GM13977 (cell line): Measurements from ENCODE around the gene PLXNA3.
"Not testable (repeated sequence)": the region's sequence is repeated elsewhere in the genome, so short reads cannot be mapped to it uniquely, and the experiment has no call there.

Experiments used
- DNase-seq: peaks from one replicate; pipeline ENCODE4 v3.0.0; 2012; ENCODE audit warnings: low spot score
- in situ Hi-C: fragments of 300-500 bp; cut with MboI; formaldehyde crosslinking; loops from one replicate; pipeline ENCODE4 v1.12.0; 2022; ENCODE audit warnings: low sequenced_read_pairs, low pct_unique_long_range_greater_than_20kb, mixed read lengths, inconsistent platforms; ENCODE audit not compliant: unreplicated experiment
- TF ChIP-seq, protein P1 (sequence below): IDR thresholded peaks from 2 replicates; pipeline ENCODE4 v1.5.1; 2012; ENCODE audit warnings: mild to moderate bottlenecking, control low read depth; ENCODE audit not compliant: insufficient read depth; ENCODE audit errors: extremely low read depth, missing control alignments

Gene PLXNA3

DNA sequence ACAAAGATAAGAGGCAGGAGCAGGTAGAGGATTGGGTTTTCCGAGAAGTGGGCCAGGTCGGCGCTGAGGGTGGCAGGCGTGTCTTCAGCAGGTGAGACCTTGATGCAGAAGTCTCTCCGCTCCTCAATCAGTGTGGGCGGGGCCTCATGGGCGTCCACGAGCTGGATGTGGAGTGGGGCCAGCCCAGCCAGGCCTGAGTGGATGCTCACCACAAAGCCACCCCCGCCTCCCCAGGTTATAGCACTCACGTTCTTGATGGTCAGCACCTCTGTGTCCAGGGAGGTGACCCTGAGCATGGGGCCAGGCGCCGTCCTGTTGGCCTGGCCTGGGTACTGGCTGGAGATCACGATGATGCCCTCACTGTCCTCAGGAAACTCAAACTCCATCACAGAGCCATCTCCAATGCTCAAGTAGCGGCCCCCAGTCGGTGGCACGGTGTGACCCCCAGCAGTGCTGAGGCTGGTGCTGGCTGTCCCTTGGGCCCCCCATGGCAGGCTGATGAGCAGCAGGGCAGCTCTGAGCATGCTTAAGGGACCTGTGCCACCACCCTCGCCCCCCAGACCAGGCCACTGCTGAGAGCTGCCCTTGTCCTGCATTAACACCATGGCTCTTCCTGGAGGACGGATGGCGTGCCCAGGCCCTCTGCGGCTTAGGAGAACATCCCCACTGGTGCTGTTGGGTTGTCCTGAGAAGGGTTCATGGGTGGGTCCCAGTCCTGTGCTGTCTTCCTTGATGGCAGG is 30.4 kb downstream of the PLXNA3 start:
- TF ChIP-seq, protein P1, sequence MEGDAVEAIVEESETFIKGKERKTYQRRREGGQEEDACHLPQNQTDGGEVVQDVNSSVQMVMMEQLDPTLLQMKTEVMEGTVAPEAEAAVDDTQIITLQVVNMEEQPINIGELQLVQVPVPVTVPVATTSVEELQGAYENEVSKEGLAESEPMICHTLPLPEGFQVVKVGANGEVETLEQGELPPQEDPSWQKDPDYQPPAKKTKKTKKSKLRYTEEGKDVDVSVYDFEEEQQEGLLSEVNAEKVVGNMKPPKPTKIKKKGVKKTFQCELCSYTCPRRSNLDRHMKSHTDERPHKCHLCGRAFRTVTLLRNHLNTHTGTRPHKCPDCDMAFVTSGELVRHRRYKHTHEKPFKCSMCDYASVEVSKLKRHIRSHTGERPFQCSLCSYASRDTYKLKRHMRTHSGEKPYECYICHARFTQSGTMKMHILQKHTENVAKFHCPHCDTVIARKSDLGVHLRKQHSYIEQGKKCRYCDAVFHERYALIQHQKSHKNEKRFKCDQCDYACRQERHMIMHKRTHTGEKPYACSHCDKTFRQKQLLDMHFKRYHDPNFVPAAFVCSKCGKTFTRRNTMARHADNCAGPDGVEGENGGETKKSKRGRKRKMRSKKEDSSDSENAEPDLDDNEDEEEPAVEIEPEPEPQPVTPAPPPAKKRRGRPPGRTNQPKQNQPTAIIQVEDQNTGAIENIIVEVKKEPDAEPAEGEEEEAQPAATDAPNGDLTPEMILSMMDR: no peak
- in situ Hi-C loops: no loop called here
- no peak for DNase-seq

DNA sequence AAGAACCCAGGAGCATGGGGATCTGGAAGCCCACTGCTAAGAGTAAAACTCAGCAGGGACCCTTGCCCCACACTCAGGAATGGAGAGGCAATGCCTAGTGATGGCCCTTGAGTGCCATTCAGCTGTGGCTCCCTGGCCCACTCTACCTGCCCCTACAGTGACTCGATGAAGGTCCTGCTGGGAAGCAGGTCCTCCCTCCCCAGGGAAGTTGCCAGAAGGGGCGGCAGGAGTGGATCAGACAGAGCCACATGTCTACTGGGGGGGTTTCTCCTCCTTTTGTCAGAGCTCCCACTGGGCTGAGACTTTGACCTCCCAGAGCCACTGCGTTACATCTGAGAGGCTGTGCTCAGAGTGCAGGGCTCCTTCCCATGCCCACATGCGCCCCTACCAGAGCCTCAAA is 31.1 kb downstream of the PLXNA3 start:
- DNase-seq: no peak

DNA sequence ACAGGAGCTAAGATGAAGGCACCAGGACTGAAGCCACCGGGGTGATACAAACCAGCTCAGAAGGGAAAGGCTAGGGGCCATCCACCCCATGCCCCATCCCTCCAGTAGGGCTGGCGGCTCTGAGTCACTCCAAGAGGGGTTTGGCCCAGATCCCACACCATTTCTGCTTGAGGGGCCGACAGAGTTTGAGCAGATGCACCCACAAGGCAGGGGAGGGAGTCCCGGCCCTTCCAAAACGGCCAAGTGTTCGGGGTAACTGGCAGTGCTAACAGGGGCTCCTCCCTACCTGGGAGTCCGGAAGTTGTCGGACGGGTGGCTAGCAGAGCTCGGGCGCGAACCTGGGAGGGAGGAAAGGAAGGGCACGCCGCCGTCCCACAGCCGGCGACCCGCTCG is 31.9 kb downstream of the PLXNA3 start:
- TF ChIP-seq, protein P1: no peak
- DNase-seq: no peak
- in situ Hi-C loops: no loop called here

More for the DNA sequence above, 31.1 kb downstream of the PLXNA3 start:
- TF ChIP-seq, protein P1: no peak
- in situ Hi-C loops: no loop called here

DNA sequence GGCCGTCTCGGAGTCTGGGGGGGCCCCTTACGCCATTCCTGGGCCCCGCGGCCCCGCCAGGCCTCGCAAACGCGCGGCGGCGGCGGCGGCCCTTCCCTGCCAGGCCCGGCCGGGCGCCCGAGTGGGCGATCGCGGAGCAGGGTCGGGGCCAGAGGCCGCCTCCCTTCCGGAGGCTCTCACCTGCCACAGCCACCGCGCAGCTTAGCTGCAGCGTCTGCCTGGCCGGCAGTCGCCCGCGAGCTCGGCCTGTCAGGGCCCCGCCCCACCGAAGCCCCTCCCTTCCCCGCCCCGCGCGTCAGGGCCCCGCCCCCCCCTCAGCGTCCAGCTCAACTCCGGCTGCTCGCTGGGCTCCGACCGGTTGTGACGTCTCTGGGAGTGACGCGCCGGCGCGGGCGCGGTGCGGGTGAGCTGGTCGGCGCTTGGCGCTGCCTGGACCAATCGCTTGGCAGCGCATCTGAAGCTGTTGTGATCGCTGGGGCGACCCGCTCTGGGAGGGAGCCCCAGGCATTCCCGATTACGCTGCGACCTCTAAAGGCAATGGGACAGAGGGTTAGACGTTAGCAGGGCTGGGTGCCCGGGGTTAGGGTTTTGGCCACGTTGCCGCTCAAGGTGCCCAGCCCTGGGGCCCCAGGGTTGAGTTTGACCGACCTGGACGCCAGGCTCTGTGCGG is 32.5 kb downstream of the PLXNA3 start, which contains the start of gene SLC10A3:
Gene SLC10A3, minus strand, starts transcription at position 216 of the 670 bp plus-strand sequence. CDS start 1,689 bp downstream, outside the sequence.
- TF ChIP-seq, protein P1: no peak
- in situ Hi-C loops: no loop called here
- peak; percentile 95 for DNase-seq

DNA sequence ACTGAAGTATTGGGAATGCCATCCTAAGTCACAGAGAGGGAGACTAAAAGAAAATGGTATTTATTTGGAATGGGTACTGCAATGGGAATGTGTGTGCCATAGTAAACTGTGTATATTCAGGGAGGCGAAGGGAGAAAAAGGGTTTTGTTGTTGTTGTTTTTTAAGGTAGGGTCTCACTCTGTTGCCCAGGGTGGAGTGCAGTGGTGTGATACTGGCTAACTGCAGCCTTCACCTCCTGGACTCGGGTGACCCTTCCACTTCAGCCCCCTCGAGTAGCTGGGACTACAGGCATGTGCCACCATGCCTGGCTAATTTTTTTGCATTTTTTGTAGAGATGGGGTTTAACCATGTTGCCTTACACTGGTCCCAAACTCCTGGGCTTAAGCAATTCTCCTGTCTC is 36.6 kb downstream of the PLXNA3 start:
- TF ChIP-seq, protein P1: no peak
- in situ Hi-C loops: no loop called here

DNA sequence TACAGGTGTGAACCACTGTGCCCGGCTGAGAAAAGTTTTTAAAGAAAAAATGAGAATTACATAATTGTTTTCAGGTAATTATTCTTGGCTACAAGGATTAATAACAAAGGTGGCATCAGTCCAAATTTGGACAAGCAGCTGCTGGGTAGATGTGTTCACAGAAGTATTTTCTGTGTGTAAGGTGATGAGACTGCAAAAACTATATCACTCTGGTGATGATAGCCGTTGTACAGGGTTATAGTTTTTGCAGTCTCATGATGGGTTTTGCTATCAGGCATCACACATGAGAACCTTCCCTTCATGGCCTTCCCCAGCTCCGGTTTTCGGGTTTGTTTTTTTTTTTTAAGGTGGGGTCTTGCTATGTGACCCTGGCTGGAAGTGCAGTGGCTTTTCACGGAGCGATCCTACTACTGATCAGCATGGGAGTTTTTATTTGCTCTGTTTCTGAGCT is 37.4 kb downstream of the PLXNA3 start:
- in situ Hi-C loops: no loop called here
- DNase-seq: no peak
- TF ChIP-seq, protein P1: no peak

More for the DNA sequence above, 36.6 kb downstream of the PLXNA3 start:
- no peak for DNase-seq

DNA sequence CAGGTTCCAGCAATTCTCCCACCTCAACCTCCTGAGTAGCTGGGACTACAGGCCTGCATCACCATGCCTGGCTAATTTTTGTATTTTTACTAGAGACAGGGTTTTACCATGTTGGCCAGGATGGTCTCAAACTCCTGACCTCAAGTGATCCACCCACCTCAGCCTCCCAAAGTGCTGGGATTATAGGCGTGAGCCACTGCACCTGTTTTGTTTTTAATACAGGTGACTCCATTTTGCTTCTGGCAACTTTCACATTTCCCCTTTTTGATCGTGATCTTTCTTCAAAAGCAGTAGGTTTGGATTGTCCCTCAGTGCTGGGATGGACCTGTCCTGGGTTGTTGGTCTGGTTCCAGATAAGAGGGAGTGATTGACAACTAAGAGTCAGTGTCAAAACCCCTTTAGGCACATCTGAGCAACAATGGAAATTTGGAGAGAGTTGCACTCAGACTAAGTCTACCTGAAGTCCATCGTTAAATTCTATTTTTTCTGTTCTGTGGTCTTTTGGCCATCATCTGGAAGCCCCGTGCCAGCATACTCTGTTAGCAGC is 38.6 kb downstream of the PLXNA3 start:
- DNase-seq, in situ Hi-C loops: not testable (repeated sequence)

DNA sequence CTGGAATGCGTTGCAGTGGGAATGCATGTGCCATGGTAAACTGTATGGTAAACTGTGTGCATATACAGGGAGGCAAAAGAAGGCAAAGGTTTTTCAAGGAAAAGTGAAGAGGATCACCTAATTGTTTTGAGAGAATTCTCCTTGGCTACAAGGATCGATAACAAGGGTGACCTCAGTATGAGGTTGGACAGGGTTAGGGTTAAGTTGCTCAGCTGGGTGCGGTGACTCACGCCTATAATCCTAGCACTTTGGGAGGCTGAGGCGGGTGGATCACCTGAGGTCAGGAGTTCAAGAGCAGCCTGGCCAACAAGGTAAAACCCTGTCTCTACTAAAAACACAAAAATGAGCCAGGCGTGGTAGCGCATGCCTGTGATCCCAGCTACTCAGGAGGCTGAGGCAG is 43.3 kb downstream of the PLXNA3 start:
- DNase-seq, in situ Hi-C loops: not testable (repeated sequence)
